GM19043 (cell line): ENCODE results near the gene PLEKHS1.
A peak's percentile ranks its signal among the peaks of the same experiment; 100 is the strongest.
"Not testable (repeated sequence)": the region's sequence is repeated elsewhere in the genome, so short reads cannot be mapped to it uniquely, and the experiment has no call there.

ENCODE experiments used
- ATAC-seq: cut with Tn5 transposase; IDR thresholded peaks from one replicate; pipeline ENCODE4 v1.9.1; 2021; ENCODE audit warnings: low read depth; ENCODE audit not compliant: unreplicated experiment

PLEKHS1 gene

GRCh38 chr10:113782986-113783704, 31.7 kb downstream of the PLEKHS1 start:
- ATAC-seq = no peak

GRCh38 chr10:113788604-113789083, 37.2 kb downstream of the PLEKHS1 start:
- peak; percentile 77 for ATAC-seq

DNA sequence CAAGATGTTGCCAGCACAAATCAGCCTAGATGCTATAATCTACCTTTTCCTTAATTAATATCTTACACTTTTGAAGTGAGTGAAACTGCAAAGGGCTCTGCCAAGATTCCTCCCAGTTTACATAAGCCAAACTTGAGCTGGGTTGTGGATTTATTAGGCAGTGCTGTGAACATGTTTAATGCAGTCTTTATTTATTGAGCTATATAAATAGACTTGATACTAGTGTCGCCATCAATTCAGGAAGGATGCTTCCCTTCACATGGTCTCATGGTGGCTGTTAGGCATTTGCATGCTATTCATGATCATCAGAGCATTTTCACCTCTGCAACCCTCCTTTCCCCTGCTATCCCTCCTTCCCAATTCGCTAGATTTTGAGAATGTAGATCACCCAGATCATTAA, 40.2 kb downstream of the PLEKHS1 start:
- ATAC-seq = no peak

DNA sequence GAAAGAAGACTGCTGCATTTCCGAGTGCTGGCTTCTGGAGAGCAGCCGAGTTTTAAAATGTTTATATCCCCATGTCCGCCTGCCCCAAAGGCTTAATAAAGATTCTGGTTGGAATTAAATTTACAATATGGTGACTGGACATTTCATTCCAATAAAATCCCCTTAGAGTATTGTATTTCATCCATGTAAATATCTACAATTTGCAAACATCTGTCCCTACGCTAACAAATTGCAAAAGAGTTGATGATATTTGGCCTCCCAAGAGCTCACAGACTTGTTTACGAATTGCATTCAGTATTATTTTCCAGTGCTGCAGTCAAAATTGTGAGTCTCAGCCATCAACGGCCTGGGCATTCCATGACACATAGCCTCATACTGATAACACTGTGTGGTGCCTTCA, 50.1 kb downstream of the PLEKHS1 start:
- no peak for ATAC-seq

DNA sequence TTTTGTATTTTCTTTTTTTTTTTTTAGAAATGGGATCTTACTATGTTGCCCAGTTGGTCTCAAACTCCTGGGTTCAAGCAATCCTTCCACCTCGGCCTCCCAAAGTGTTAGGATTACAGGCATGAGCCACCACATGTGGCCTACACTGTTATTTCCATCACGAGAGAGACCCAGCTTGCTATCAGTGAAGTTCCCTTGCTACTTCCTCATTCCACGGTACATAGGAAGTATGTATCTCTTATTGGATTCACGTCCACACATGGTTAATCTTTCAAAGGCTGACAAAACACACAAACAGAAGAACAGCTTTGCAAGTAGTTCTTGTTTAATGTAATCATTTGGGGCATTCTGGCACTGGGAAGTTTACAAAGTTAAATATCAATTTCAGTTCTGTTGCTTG, 51.5 kb downstream of the PLEKHS1 start:
- no peak for ATAC-seq

- ATAC-seq = no peak
Observed at GRCh38 chr10:113806503-113806902, 55.0 kb downstream of the PLEKHS1 start.

- no peak for ATAC-seq
Observed at GRCh38 chr10:113808168-113808567, 56.7 kb downstream of the PLEKHS1 start.

- not testable (repeated sequence) for ATAC-seq
Observed at GRCh38 chr10:113814700-113815099, 63.2 kb downstream of the PLEKHS1 start.

GRCh38 chr10:113819989-113820388, 68.5 kb downstream of the PLEKHS1 start:
- no peak for ATAC-seq

DNA sequence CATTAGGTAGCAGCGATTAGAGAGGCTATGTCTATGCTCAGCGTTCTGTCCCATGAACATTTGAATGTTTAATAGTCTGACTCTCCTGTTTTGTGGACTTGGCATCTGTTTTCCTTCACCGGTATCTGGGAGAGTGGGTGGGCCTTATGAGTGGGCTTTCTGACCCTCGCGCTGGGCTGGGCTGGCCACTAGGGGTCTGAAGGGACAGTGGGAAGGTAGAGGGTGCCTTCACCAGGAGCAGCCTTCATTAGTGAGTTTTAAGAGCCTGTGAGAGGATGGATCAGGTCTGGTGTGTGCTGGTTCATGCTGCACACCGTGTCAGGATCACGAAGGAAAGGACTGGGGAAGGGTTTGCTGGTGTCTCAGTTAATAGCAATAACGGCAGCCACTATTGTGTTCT, 69.0 kb downstream of the PLEKHS1 start:
- ATAC-seq = no peak

GRCh38 chr10:113821306-113821705, 69.8 kb downstream of the PLEKHS1 start:
- not testable (repeated sequence) for ATAC-seq

- no peak for ATAC-seq
Observed at GRCh38 chr10:113822174-113822573, 70.7 kb downstream of the PLEKHS1 start.

DNA sequence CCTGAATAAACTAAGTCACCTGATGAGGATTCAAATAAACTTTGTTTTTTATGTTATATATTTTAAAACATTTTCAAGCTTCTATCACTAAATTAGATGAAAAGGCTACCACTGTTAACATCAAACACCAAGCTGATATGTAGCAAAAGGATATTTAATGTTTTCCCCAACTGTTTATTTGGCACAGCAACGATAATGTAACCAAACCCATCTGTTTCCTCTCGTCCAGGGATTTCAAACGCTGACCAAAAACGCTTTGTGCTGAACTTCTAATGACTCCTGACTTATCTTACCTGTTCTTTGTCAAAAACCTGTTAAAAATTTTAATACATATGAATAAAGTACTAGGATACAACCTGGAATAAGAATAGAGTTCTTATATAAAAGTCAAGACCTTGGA, 71.9 kb downstream of the PLEKHS1 start:
- no peak for ATAC-seq

DNA sequence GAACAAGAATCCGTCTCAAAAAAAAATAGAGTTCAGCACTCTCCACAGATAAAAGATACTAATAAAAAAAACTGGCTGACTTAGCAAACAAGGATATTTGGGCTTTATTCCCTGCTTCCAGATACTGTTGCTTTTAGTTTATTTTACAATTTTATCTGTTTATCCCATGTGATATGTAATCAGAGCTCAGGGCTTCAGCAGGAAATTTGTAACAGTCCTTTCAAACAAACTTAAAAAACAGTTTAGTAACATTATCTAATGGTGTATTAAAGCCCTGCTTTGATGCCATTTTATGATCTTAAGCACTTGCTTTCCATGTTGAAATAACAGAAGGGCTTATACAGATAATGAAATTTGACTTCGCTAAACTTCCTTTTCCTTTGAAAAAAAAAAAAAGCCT, 74.3 kb downstream of the PLEKHS1 start:
- ATAC-seq = no peak

GRCh38 chr10:113828567-113828966, 77.1 kb downstream of the PLEKHS1 start:
- not testable (repeated sequence) for ATAC-seq
